MM.1S (cell line): ENCODE results near the gene PKD1L1.

Experiments used
- EZH2 ChIP-seq: fragments of 300-600 bp; sonication (generic); optimal IDR thresholded peaks from 2 replicates; pipeline ENCODE3; 2017; ENCODE audit warnings: low read depth, mild to moderate bottlenecking, antibody characterized with exemption, low read length, mixed read lengths
- TF ChIP-seq, protein P1 (sequence below): fragments of 300-600 bp; sonication (generic); IDR thresholded peaks from 2 replicates; pipeline ENCODE4 v1.5.1; 2016; ENCODE audit warnings: antibody characterized with exemption, low read length, mixed read lengths

- TF ChIP-seq, protein P1, sequence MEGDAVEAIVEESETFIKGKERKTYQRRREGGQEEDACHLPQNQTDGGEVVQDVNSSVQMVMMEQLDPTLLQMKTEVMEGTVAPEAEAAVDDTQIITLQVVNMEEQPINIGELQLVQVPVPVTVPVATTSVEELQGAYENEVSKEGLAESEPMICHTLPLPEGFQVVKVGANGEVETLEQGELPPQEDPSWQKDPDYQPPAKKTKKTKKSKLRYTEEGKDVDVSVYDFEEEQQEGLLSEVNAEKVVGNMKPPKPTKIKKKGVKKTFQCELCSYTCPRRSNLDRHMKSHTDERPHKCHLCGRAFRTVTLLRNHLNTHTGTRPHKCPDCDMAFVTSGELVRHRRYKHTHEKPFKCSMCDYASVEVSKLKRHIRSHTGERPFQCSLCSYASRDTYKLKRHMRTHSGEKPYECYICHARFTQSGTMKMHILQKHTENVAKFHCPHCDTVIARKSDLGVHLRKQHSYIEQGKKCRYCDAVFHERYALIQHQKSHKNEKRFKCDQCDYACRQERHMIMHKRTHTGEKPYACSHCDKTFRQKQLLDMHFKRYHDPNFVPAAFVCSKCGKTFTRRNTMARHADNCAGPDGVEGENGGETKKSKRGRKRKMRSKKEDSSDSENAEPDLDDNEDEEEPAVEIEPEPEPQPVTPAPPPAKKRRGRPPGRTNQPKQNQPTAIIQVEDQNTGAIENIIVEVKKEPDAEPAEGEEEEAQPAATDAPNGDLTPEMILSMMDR: no peak
- TF ChIP-seq EZH2: no peak
Measured at GRCh38 chr7:47739891-47740290, 208.4 kb downstream of the PKD1L1 start.
